Activated B cell treated with CpG ODN at 0.5 μM for 24 hours (primary cell): ENCODE measurements around the gene MAP2K4. TPM values are rescaled to one million over a fixed set of nuclear protein-coding genes. Genes with fewer than 3 reads are reported as not detected.
"Not testable (repeated sequence)": the region's sequence is repeated elsewhere in the genome, so short reads cannot be mapped to it uniquely, and the experiment has no call there.

Experiments used
- ATAC-seq: fragments of 200-7000 bp; cut with Tn5 transposase; one replicate; pipeline ENCODE4 v1.10.0; 2021; ENCODE audit warnings: low read depth, mild to moderate bottlenecking, moderate library complexity
- CTCF ChIA-PET: fragments of 350-600 bp; sonication (Branson Sonifier 250); formaldehyde crosslinking; loops from one replicate; lab custom pipeline; 2021; ENCODE audit warnings: antibody characterized with exemption; lab: Charles Lee
- POLR2A ChIA-PET: fragments of 350-600 bp; sonication (Branson Sonifier 250); formaldehyde crosslinking; loops from one replicate; lab custom pipeline; 2021; ENCODE audit warnings: antibody characterized with exemption; lab: Charles Lee
- DNase-seq: peaks from one replicate; pipeline ENCODE4 v3.0.0; 2022
- H3K27ac Mint-ChIP-seq: one replicate; pipeline ENCODE4 v1.8.0; 2020; ENCODE audit warnings: mixed read lengths
- H3K27me3 Mint-ChIP-seq: one replicate; pipeline ENCODE4 v1.8.0; 2021; ENCODE audit warnings: mixed read lengths
- H3K36me3 Mint-ChIP-seq: one replicate; pipeline ENCODE4 v1.8.0; 2021; ENCODE audit warnings: low read depth, mixed read lengths
- H3K4me1 Mint-ChIP-seq: one replicate; pipeline ENCODE4 v1.8.0; 2021; ENCODE audit warnings: mixed read lengths
- H3K4me3 Mint-ChIP-seq: one replicate; pipeline ENCODE4 v1.8.0; 2020; ENCODE audit warnings: mild to moderate bottlenecking, mixed read lengths
- H3K9me3 Mint-ChIP-seq: one replicate; pipeline ENCODE4 v1.8.0; 2020; ENCODE audit warnings: mixed read lengths
- CTCF ChIP-seq: fragments of 200-600 bp; IDR thresholded peaks from one replicate; pipeline ENCODE4 v1.8.0; 2022; ENCODE audit warnings: antibody characterized with exemption, mild to moderate bottlenecking
- intact Hi-C: fragments of 100-400 bp; cut with micrococcal nuclease; formaldehyde crosslinking; loops from one replicate; pipeline ENCODE4 v1.15.1; 2024
- total RNA-seq: library from RNA; stranded (reverse); gene quantifications from 2 replicates; pipeline ENCODE4 v1.2.3, GENCODE V29; 2022

The MAP2K4 gene
- total RNA-seq, 1 donor from 2014 or later, result 32.9 TPM

- Mint-ChIP-seq H3K9me3 (peaks cover 3% of the 10 kb centered on the region), H3K4me1 (no peaks in the 10 kb centered on the region), H3K4me3 (no peak overlapping the region), H3K27ac (no peak overlapping the region), H3K36me3 (peaks cover 79% of the 10 kb centered on the region), H3K27me3 (no peaks in the 10 kb centered on the region)
- TF ChIP-seq CTCF, result no peak
- no peak for ATAC-seq
- no peak for DNase-seq
- intact Hi-C loops, result no loop called here
- ChIA-PET CTCF (no interaction called here), POLR2A (no interaction called here)
Measured at GRCh38 chr17:12136243-12136642, 115.6 kb downstream of the MAP2K4 start.

GRCh38 chr17:12136646-12137045 lies 116.0 kb downstream of the MAP2K4 start:
- peaks cover 3% of the 10 kb centered on the region for H3K9me3 Mint-ChIP-seq
- ATAC-seq (no peak), DNase-seq (no peak)
- peaks cover 79% of the 10 kb centered on the region for H3K36me3 Mint-ChIP-seq
- no peaks in the 10 kb centered on the region for H3K27me3 Mint-ChIP-seq
- H3K4me3 Mint-ChIP-seq, result no peak overlapping the region
- H3K4me1 Mint-ChIP-seq, result no peaks in the 10 kb centered on the region
- POLR2A ChIA-PET, result no interaction called here
- intact Hi-C loops, result no loop called here
- H3K27ac Mint-ChIP-seq, result no peak overlapping the region
- no peak for TF ChIP-seq CTCF
- CTCF ChIA-PET, result no interaction called here

- H3K9me3 Mint-ChIP-seq, result peaks cover 3% of the 10 kb centered on the region
- ATAC-seq, result no peak
- intact Hi-C loops, result no loop called here
- CTCF ChIA-PET, result no interaction called here
- H3K36me3 Mint-ChIP-seq, result peaks cover 80% of the 10 kb centered on the region
- POLR2A ChIA-PET, result no interaction called here
- no peak for DNase-seq
- no peak for TF ChIP-seq CTCF
- no peak overlapping the region for H3K27ac Mint-ChIP-seq
- H3K4me3 Mint-ChIP-seq, result no peak overlapping the region
- H3K4me1 Mint-ChIP-seq, result no peaks in the 10 kb centered on the region
- no peaks in the 10 kb centered on the region for H3K27me3 Mint-ChIP-seq
Measured at GRCh38 chr17:12137859-12138258, 117.2 kb downstream of the MAP2K4 start.

GRCh38 chr17:12140685-12141084 lies 120.0 kb downstream of the MAP2K4 start:
- POLR2A ChIA-PET, result interaction anchor here (0.6 kb wide), 1 partner anchor 16 kb away, joined by 4 read pairs; no protein-coding TSS in a partner anchor
- DNase-seq, result no peak
- intact Hi-C loops, result no loop called here
- no peak for ATAC-seq
- Mint-ChIP-seq H3K4me1 (no peaks in the 10 kb centered on the region), H3K27ac (no peak overlapping the region), H3K9me3 (peaks cover 6% of the 10 kb centered on the region), H3K36me3 (peaks cover 81% of the 10 kb centered on the region), H3K4me3 (no peak overlapping the region), H3K27me3 (no peaks in the 10 kb centered on the region)
- CTCF ChIA-PET, result no interaction called here
- TF ChIP-seq CTCF, result no peak

- ATAC-seq, H3K27ac Mint-ChIP-seq, H3K36me3 Mint-ChIP-seq, H3K4me1 Mint-ChIP-seq, intact Hi-C loops, DNase-seq, H3K4me3 Mint-ChIP-seq, H3K27me3 Mint-ChIP-seq, CTCF ChIA-PET, POLR2A ChIA-PET: not testable (repeated sequence)
- peaks cover 15% of the 10 kb centered on the region for H3K9me3 Mint-ChIP-seq
Measured at GRCh38 chr17:12162187-12162586, 141.5 kb downstream of the MAP2K4 start.

DNA sequence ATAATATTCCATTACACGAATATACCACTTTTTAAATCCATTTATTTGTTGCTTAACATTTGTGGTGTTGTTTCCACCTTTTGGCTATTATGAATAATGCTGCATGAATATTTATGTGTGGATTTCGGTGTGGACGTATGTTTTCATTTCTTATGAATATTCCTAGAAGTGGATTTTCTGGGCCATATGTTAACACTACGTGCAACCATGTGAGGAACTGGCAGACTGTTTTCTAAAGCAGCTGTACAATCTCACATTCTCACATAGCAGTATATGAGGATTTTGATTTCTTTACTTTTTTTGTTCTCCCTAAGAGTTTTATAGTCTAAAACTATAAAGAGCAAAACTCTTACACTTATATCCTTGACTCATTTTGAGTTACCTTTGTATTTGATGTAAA lies 143.4 kb downstream of the MAP2K4 start:
- ChIA-PET POLR2A (no interaction called here), CTCF (no interaction called here)
- DNase-seq (no peak), ATAC-seq (no peak)
- intact Hi-C loops, result no loop called here
- H3K4me1 Mint-ChIP-seq, result no peaks in the 10 kb centered on the region
- TF ChIP-seq CTCF, result no peak
- peaks cover 7% of the 10 kb centered on the region for H3K27me3 Mint-ChIP-seq
- no peak overlapping the region for H3K27ac Mint-ChIP-seq
- no peak overlapping the region for H3K4me3 Mint-ChIP-seq
- H3K9me3 Mint-ChIP-seq, result peaks cover 12% of the 10 kb centered on the region
- H3K36me3 Mint-ChIP-seq, result no peaks in the 10 kb centered on the region
